ENCODE data around the gene FASTKD2.

The FASTKD2 gene

GRCh38 chr2:206765242-206766056, at the start of gene FASTKD2, which contains the start of gene MDH1B:
Gene FASTKD2 (plus strand): TSS chr2:206765606. CDS start chr2:206766694, 1,088 bp downstream.
Gene MDH1B (minus strand): TSS chr2:206765328. CDS start chr2:206765271, 57 bp downstream.
- DNase-seq, result peak; percentile 97

- DNase-seq, result no peak
Observed at GRCh38 chr2:206716623-206717022, 48.8 kb upstream of the FASTKD2 start.

GRCh38 chr2:206718296-206718695, 47.1 kb upstream of the FASTKD2 start, which contains the start of gene DYTN:
Gene DYTN (minus strand): TSS chr2:206718396. CDS start chr2:206718279, 117 bp downstream.
- DNase-seq, result no peak

GRCh38 chr2:206721256-206721920, 44.0 kb upstream of the FASTKD2 start:
- no peak for DNase-seq

- DNase-seq, result no peak
Observed at GRCh38 chr2:206723288-206723687, 42.1 kb upstream of the FASTKD2 start.

GRCh38 chr2:206727287-206727686, 38.1 kb upstream of the FASTKD2 start:
- no peak for DNase-seq

GRCh38 chr2:206728277-206729199, 36.9 kb upstream of the FASTKD2 start:
- peak; percentile 40 for DNase-seq

- no peak for DNase-seq
Observed at GRCh38 chr2:206733341-206733740, 32.1 kb upstream of the FASTKD2 start.

- DNase-seq, result no peak
Observed at GRCh38 chr2:206736935-206737334, 28.5 kb upstream of the FASTKD2 start.

- DNase-seq, result no peak
Observed at GRCh38 chr2:206739271-206739670, 26.1 kb upstream of the FASTKD2 start.

GRCh38 chr2:206740800-206741199, 24.6 kb upstream of the FASTKD2 start:
- no peak for DNase-seq

GRCh38 chr2:206756816-206757215, 8.6 kb upstream of the FASTKD2 start:
- DNase-seq, result no peak

GRCh38 chr2:206764673-206765241, 649 bp upstream of the FASTKD2 start:
- DNase-seq, result no peak

GRCh38 chr2:206766057-206766930, 888 bp downstream of the FASTKD2 start:
- DNase-seq, result no peak

- no peak for DNase-seq
Observed at GRCh38 chr2:206774871-206775270, 9.5 kb downstream of the FASTKD2 start.

- no peak for DNase-seq
Observed at GRCh38 chr2:206776432-206776831, 11.0 kb downstream of the FASTKD2 start.

- no peak for DNase-seq
Observed at GRCh38 chr2:206780671-206781070, 15.3 kb downstream of the FASTKD2 start.

GRCh38 chr2:206783718-206784117, 18.3 kb downstream of the FASTKD2 start:
- no peak for DNase-seq

GRCh38 chr2:206784559-206785353, 19.4 kb downstream of the FASTKD2 start:
- no peak for DNase-seq

- DNase-seq, result no peak
Observed at GRCh38 chr2:206790311-206790935, 25.0 kb downstream of the FASTKD2 start.
